Fibroblast of skin of right quadriceps (primary cell): ENCODE results near the gene CORO6.
A peak's percentile ranks its signal among the peaks of the same experiment; 100 is the strongest.
"Not testable (repeated sequence)": the region's sequence is repeated elsewhere in the genome, so short reads cannot be mapped to it uniquely, and the experiment has no call there.

ENCODE experiments used
- DNase-seq: peaks from one replicate; pipeline ENCODE4 v3.0.0-alpha.2; 2013

Gene CORO6

GRCh38 chr17:29622337-29623282 is at the start of gene CORO6:
TSS of gene CORO6 (minus strand) at chr17:29622912. CDS start at chr17:29621421, 1,491 bp downstream.
- DNase-seq: peak; percentile 39

GRCh38 chr17:29671661-29672060 is 48.9 kb upstream of the CORO6 start:
- no peak for DNase-seq

- no peak for DNase-seq
These were observed 46.6 kb upstream of the CORO6 start for GRCh38 chr17:29669266-29669665.

GRCh38 chr17:29667969-29668368 is 45.3 kb upstream of the CORO6 start:
- no peak for DNase-seq

GRCh38 chr17:29665481-29665810 is 42.7 kb upstream of the CORO6 start:
- no peak for DNase-seq

- DNase-seq: peak; percentile 83
These were observed 42.2 kb upstream of the CORO6 start for GRCh38 chr17:29664743-29665480.

GRCh38 chr17:29663155-29663554 is 40.4 kb upstream of the CORO6 start:
- DNase-seq: no peak

GRCh38 chr17:29661213-29661612 is 38.5 kb upstream of the CORO6 start:
- DNase-seq: no peak

- DNase-seq: no peak
These were observed 36.4 kb upstream of the CORO6 start for GRCh38 chr17:29659155-29659554.

- DNase-seq: no peak
These were observed 32.6 kb upstream of the CORO6 start for GRCh38 chr17:29655323-29655722.

GRCh38 chr17:29653995-29654714 is 31.4 kb upstream of the CORO6 start:
- DNase-seq: no peak

- no peak for DNase-seq
These were observed 30.3 kb upstream of the CORO6 start for GRCh38 chr17:29652976-29653375.

- not testable (repeated sequence) for DNase-seq
These were observed 29.2 kb upstream of the CORO6 start for GRCh38 chr17:29651913-29652312.

- no peak for DNase-seq
These were observed 27.7 kb upstream of the CORO6 start for GRCh38 chr17:29650396-29650795.

- DNase-seq: no peak
These were observed 26.6 kb upstream of the CORO6 start for GRCh38 chr17:29649359-29649758.

- no peak for DNase-seq
These were observed 25.3 kb upstream of the CORO6 start for GRCh38 chr17:29648005-29648404.

GRCh38 chr17:29645515-29646051 is 22.9 kb upstream of the CORO6 start:
- DNase-seq: peak; percentile 67

GRCh38 chr17:29643817-29644160 is 21.1 kb upstream of the CORO6 start:
- no peak for DNase-seq

- DNase-seq: no peak
These were observed 19.5 kb upstream of the CORO6 start for GRCh38 chr17:29642171-29642611.

- DNase-seq: no peak
These were observed 18.4 kb upstream of the CORO6 start for GRCh38 chr17:29640981-29641642.

GRCh38 chr17:29640413-29640812 is 17.7 kb upstream of the CORO6 start:
- DNase-seq: peak; percentile 51

- DNase-seq: no peak
These were observed 11.2 kb upstream of the CORO6 start for GRCh38 chr17:29633886-29634285.
